RWPE1 (cell line): ENCODE measurements around the gene OSBPL10.
"Not testable (repeated sequence)": the region's sequence is repeated elsewhere in the genome, so short reads cannot be mapped to it uniquely, and the experiment has no call there.

Source experiments
- CTCF ChIA-PET: fragments of 350-600 bp; sonication (Branson Sonifier 250); formaldehyde crosslinking; extraction: SDS; loops from one replicate; lab custom pipeline; 2021; lab: Yijun Ruan, JAX
- POLR2A ChIA-PET: fragments of 400-600 bp; formaldehyde crosslinking; extraction: SDS; loops from one replicate; lab custom pipeline; 2020; ENCODE audit warnings: antibody characterized with exemption; ENCODE audit not compliant: low non-redundant PET; lab: Yijun Ruan, JAX
- DNase-seq: peaks from one replicate; pipeline ENCODE4 v3.0.0; 2012; ENCODE audit warnings: low spot score
- H3K27ac ChIP-seq: fragments of 450-650 bp; 2 replicates; pipeline ENCODE4 v1.5.1; 2017
- TF ChIP-seq, protein P1 (sequence below): fragments of 450-650 bp; conservative IDR thresholded peaks from 2 replicates; pipeline ENCODE4 v1.5.1; 2017; ENCODE audit warnings: low read depth, mild to moderate bottlenecking

The OSBPL10 gene

DNA sequence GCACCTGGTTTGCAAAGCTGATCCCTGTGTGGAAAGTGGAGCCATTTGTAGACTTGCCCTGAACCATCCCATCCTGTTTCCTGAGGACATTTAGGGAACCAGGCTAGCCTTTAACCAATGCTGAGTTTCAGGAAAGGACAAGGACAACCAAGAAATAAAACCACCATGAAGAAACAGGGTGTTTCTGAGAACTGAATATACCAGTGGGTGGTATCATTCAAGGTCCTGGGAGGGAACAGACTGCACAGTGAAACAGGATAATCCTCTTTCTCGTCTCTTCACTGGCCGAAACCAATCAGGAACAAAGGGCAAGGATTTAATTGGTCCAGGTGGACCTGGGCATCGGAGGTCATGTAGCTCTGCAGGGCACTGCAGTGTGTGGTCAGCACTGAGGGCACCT lies 22.3 kb upstream of the OSBPL10 start:
- TF ChIP-seq, protein P1, sequence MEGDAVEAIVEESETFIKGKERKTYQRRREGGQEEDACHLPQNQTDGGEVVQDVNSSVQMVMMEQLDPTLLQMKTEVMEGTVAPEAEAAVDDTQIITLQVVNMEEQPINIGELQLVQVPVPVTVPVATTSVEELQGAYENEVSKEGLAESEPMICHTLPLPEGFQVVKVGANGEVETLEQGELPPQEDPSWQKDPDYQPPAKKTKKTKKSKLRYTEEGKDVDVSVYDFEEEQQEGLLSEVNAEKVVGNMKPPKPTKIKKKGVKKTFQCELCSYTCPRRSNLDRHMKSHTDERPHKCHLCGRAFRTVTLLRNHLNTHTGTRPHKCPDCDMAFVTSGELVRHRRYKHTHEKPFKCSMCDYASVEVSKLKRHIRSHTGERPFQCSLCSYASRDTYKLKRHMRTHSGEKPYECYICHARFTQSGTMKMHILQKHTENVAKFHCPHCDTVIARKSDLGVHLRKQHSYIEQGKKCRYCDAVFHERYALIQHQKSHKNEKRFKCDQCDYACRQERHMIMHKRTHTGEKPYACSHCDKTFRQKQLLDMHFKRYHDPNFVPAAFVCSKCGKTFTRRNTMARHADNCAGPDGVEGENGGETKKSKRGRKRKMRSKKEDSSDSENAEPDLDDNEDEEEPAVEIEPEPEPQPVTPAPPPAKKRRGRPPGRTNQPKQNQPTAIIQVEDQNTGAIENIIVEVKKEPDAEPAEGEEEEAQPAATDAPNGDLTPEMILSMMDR: no peak
- CTCF ChIA-PET: interaction anchor here (0.6 kb wide), 1 partner anchor 64 kb away, joined by 7 read pairs; no protein-coding TSS in a partner anchor
- DNase-seq: no peak
- POLR2A ChIA-PET: no interaction called here
- H3K27ac ChIP-seq: no peak overlapping the region

DNA sequence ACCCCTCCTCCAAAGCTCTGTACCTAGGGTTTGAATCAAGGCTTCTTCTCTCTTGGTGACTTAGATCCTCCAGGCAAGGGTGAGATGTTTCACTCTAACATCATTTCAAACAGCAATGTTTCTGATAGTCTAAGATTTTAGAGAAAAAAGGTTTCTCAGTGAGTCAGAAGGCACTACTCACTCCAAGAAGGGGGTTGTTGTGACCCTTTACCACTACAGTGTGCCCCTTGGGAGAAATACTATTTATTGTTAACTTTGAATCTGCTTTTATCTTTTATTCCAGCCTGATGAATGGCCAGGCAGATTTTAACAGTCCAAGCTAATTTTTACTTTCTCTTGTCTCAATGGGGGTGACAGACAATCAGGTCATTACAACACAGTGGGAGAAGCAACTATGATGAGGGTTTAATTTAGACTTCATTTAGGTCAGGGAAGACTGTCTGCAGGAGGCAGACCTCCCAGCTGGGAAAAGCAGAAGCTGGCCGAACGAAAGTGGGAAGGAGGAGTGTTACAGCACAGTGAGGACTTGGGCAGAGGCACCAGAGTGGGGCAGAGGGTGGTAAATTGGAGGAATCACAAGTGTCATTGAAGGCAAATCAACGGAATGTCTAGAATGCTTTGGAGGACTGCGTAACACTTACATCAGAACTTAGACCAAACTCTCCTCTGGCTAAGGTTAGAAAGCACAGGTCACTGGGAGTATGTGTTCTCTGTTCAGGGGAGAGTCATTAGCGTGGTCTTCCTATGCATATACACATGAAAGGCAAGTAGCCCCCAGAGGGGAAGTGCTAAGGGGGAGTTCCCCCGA lies 21.7 kb upstream of the OSBPL10 start:
- no peak overlapping the region for H3K27ac ChIP-seq
- ChIA-PET CTCF (no interaction called here), POLR2A (no interaction called here)
- TF ChIP-seq, protein P1: no peak
- DNase-seq: no peak

DNA sequence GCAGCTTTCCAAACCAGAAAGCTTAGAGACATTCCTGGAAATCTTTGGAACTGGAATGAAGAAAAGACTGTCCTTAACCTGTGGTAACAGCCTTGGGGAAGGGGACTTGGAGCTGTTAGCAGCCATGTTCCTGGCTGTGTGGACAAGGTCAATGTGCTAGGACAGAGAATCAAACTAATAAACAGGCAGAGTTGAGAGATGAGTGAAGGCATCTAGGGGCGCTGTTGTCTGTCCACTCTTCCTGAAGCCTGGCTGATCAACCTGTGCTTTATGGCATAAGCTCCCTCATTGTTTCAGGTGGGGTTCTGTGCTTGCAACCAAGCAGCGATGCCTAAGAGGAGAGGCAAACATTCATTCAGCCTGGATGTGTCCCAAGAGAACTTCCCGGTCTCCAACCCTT lies 19.8 kb upstream of the OSBPL10 start:
- H3K27ac ChIP-seq: no peak overlapping the region
- ChIA-PET CTCF (no interaction called here), POLR2A (no interaction called here)
- TF ChIP-seq, protein P1: no peak
- DNase-seq: no peak

DNA sequence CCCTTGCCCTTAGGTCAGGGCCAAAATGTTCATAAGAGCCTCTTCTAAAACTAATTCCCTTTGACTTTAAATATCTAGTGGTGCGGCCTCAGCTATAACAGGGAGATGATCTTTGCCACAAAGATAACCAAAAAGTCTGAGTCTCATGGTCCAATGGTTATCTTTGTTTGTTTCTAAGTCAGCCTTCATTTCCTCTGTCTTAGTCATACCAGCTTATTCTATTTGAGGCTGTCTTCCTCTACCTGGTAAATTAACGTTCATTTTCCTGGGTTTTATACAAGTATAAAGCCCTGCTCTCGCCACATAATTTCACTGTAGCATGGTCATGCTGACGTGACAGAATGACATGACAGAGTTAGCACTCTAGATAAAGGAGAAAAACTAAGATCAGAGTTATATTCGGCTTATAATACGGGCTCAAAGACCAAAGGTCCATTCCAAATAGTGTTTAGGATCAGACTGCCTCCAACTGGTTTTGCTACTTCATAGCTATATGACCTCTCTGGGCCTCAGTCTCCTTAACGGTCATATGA lies 18.9 kb upstream of the OSBPL10 start:
- POLR2A ChIA-PET: no interaction called here
- TF ChIP-seq, protein P1: no peak
- CTCF ChIA-PET: no interaction called here
- H3K27ac ChIP-seq: no peak overlapping the region
- no peak for DNase-seq

DNA sequence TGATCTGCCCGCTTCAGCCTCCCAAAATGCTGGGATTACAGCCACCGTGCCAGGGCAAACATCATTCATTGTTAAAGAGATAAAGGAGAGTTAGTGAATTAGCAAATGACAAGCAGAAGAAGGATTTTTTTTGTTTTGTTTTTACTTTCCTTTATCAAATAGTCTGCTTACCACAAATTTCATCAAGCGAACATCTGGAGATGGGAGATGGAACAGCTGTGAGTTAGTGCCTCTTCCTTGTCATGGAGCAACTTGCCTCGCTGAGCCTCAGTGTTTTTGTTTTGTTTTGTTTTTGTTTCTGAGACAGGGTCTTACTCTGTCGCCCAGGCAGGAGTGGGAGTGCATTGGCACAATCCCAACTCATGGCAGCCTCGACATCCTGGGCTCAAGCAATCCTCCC lies 16.4 kb upstream of the OSBPL10 start:
- DNase-seq: no peak
- no peak overlapping the region for H3K27ac ChIP-seq
- CTCF ChIA-PET: no interaction called here
- POLR2A ChIA-PET: no interaction called here
- TF ChIP-seq, protein P1: no peak

DNA sequence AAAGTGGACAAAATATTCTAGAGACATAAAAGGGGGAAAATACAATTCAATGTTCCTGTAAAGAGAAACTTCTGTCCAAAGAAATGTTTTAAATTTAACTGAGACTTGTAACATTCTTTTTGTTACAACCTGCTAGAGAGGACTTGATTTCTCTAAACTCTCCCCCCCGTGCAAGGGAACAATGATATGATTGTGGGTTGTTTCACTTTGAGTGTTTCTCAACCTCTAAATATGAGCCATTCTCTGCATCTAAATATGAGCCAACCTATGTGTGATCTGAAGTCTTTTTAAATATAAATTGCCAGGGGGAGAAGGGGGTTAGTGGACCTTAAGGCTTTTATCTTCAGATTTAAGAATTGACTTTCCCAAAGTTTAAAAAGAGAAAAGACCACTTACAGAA lies 15.1 kb upstream of the OSBPL10 start:
- TF ChIP-seq, protein P1: no peak
- no peak for DNase-seq
- POLR2A ChIA-PET: no interaction called here
- CTCF ChIA-PET: interaction anchor here (0.7 kb wide), 1 partner anchor 100 kb away, joined by 5 read pairs; no protein-coding TSS in a partner anchor
- H3K27ac ChIP-seq: no peak overlapping the region

DNA sequence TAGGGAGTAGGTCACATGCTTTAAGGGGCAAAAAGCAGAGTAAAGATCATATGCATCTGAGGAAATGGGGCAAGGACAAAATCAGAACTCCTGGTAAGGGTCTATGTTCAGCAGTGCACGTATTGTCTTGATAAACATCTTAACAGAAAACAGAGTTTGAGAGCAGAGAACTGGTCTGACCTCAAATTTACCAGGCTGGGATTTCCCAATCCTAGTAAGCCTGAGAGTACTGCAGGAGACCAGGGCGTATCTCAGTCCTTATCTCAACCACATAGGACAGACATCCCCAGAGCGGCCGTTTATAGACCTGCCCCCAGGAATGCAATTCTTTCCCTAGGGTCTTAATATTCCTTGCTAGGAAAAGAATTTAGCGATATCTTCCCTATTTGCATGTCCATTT lies 14.0 kb upstream of the OSBPL10 start:
- DNase-seq, H3K27ac ChIP-seq, CTCF ChIA-PET, POLR2A ChIA-PET: not testable (repeated sequence)
